GDM1 (cell line): ENCODE results near the gene HS3ST3B1.

Experiments
- DNase-seq: peaks from one replicate; lab custom pipeline; 2025; lab: John Stamatoyannopoulos, UW

HS3ST3B1 gene

DNA sequence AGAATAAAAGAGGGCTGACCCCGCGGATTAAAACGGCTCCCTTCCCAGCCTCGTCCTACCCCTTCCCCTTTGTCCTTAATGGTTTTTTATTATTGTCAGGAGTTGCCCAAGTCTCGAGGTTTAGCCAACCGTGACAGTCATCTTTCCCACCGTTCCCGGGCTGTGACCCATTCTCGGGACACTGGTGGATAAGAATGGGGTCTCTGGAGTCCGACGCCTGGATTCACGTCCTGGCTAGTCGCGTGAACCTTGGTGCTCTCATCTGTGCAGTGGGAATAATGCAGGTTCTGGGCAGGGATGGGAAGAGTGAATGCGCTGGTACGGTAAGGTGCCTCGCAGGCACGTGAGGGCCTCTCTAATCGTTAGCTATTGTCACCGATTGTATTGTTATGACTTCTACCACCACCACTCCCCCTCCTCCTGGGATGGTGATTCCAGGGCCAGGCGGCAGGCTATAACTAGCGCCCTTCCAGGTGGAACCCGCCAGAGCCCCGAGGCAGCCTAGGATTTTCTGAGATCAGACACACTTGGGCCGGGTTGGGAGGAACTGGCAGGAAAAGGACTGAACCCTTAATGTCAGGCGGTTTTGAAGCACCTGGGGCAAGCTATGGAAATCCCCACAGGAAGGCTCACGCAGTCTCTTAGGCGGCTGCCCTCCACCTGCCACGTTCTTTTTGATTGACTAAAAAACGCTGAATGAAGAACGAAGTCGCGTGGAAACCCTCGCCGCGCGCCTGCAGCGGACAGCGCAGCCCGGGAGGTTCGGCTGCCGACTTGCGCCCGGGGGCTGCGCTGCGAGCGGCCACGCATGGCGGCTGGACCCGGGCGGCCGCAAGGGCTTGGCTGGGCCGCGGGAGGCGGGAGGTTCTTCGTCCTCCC lies 2.7 kb downstream of the HS3ST3B1 start:
- DNase-seq = no peak

DNA sequence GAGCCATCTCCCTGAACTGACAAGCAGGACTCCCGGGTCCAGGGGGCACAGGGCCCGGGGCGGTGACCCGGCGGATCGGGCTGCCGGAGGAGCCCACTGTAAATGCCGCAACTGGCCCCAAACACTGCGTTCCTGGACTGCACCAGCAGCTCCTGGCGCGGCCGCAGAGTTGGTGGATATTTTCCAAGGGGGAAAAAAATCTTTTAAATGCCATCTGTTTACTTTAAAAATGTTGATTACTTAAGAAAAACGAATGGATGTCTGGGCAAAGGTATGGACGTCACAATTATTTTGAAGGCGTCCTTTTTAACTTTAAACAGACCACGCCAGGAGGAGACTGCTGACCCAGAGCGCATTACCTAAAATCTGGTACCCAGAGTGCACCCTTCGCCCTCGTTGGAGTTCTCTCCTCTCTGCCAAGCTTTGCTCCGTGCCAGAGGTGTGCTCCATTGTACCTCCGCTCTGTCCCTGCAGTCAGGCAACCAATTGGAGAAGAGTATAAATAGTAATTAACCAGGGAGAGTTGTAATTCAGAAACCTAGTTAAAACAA lies 3.4 kb downstream of the HS3ST3B1 start:
- no peak for DNase-seq

DNA sequence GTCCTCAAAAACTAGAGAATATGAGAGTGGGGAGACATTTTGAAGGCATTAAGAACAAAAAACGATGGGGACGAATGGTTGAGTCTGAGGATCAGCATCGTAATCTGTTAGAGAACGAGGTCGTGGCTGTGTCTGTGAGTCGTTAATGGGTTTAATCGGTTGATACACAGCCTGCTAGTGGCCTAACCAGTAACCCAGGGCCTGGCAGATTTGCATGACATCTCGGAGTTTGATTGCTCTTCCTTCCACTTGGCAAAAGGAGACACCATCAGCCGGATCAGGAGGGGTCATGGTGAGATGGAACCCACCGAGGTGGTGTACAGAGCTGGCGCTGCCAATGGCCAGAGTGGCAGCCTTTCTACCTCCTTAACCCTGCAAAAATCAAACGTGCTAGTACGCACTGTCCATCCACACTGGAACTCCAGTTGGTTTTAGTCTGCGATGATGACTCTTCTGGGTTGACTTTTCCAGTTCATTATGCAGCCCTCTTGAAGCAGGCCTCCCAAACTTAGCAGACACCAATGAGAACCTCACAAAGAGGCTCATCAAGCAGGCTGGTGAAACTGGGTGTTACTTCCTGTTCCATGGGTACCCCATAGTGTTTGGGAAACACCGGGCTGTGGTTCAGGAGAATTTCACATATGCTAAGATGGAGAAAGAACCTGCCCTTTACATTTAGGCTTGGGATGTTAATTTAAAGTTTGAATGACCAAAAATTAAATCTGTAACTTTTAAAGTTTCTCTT lies 4.1 kb downstream of the HS3ST3B1 start:
- no peak for DNase-seq

DNA sequence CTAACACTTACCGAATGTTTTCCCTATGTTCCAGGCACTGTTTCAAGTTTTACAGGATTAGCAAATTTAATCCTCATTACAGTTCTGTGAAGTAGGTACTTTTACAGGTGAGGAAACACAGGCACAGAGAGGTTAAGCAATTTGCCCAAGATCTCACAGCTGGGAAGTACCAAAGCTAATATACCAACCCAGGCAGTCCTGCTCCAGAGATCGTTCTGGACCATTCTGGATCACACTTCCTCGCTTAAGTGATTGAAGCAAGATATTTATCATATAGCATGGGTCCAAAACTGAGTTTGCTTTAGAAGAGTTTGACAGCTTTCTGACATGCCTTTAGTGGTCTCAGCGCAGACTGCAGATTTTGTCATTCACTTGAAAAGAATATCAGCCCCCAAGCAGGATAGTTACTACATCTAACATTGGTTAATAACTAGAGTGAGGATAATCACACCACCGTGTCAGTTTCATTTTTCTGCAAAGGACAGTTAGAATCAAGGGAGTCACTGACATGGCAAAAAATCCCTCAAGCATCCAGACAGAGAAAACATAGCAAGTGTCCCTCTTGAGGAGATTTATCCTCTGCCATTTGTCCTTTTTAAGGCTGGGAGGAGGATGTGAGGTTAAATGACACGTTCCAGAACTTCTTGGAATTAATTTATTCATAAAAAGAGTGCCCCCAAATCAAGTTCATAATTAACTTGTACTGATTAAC lies 5.1 kb downstream of the HS3ST3B1 start:
- no peak for DNase-seq

DNA sequence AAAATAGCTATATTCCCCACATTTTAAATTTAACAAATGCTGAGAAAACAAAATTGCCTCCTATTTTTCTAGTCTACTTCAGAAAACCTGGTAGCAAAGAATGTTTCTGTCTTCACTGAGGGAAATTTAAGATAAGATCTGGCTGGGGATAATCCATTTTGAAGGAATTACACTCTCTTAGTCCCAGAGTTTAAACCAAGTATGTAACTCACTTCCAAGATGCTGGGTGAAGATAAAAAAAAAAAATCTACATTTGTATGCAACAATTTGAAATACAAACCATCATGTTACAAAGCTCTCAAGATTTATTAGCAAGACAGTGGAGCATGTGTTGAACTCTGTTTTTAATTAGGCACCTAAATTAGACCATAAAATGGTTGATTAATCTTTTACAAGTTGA lies 5.7 kb downstream of the HS3ST3B1 start:
- no peak for DNase-seq

DNA sequence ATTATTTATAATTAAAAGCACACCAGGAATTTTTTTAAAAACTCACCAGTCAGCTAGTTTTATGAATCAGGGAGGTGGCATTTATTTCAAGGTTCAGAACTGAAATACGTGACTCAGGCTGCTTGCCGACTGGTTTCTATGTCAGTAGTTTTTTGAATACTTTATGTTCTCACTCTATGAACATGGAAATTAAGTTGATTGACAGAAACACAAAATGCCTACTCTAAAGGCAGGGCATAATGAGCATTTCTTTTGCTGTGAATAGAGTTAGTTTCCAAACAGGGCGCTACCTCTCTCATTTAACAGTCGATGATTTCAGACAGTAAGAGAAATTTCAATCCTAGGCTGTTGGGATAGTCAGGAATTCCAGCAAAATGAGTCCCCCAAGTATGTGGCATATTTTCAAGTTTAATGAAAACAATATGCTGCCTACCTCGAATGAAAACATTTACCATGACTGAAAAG lies 6.7 kb downstream of the HS3ST3B1 start:
- DNase-seq = no peak

DNA sequence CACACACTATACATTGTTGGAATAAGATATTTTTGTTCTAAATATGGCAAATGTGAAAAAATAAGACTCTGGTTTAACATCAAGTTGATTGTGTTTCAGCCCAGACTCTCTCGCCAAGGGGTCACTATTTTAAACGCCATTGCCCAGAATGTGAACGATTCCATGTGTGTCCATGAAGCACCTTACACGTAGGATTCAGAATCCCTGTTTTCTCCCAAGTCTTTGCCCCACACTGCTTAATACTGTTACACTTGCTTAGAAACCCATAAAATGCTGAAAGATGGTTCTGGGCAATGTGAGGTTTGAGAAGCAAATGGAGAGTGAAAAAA lies 7.7 kb downstream of the HS3ST3B1 start:
- no peak for DNase-seq

DNA sequence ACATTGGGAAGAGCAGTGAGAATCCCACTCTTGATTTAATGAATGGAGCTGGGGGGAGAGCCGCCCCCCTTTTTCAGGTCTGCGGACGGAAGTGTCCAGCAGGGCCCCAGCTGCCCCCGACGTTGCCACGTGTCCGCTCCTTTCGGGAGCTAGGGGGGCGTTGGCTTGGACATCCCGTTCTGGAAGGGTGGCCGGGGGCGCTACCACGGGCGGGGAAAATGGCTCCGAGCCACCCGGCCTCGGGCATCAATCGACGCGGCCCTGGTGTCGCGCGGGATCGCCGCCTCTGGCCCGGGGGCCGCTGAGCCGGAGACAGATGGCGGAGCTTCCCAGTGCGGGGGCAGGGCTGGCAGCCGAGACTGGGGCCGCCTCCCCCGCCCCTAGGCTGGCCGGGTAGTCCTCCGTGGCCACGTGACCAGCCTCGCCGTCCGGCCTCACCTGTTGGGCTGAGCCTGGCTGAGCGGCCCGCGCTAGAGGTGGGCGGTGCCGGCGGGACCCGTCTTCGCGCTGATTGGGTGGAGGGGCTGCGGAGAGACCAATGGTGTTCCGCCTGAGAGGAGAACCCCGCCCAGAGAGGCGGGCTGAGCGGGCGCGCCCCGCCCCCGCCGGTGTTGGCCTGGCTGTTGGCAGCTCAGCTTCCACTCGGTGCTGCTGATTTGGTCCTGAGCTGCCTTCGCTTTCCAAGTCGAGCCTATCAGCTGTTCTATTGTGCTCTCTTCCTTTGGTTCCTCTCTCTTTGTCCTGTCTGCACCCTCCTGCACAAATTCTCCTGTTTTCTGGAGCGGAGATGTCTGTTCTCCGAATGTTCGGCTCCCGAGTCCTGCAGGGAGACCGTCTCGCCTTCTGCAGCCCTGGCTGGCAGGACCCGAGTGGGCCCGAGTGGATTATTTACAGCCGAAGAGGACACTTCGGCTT lies 8.3 kb downstream of the HS3ST3B1 start:
- peak; percentile 65 for DNase-seq

DNA sequence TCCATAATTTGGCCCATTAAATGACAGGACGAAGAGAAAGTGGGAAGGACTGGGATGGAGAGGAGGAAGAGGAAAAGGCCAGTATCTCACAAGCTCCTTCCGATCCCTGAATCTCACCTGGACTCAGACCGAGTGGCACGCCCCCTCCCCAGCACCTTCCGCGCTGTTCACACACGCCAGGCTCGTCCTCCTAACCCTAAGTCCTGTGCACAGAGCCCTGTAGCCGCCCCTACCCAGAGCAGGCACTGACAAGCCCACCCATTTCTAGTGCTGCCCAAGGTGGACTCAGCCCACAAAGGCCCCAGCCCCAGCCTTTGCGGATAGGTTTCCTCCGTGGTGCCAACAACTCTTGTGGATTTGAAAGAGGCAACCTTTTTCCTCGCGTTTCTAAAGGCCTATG lies 9.2 kb downstream of the HS3ST3B1 start:
- no peak for DNase-seq

DNA sequence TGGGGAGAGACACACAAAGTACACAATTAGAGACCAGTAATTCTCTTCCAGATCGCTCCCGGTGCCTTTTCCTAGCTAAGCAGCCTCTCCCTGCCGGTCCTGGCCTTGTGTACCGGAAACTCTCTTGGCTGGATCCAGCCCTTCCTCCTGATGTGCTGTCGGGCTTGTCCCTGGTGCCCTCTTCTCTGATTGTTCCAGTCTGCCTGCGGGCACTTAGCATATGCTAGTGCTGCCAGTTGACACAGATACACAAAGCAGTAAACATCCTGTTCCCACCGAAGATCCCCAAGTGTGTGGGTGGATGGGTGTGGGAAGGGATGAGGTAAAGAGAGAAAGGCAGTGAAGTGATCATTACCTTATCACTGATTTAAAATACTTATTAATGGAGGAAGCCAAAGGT lies 9.7 kb downstream of the HS3ST3B1 start:
- no peak for DNase-seq

DNA sequence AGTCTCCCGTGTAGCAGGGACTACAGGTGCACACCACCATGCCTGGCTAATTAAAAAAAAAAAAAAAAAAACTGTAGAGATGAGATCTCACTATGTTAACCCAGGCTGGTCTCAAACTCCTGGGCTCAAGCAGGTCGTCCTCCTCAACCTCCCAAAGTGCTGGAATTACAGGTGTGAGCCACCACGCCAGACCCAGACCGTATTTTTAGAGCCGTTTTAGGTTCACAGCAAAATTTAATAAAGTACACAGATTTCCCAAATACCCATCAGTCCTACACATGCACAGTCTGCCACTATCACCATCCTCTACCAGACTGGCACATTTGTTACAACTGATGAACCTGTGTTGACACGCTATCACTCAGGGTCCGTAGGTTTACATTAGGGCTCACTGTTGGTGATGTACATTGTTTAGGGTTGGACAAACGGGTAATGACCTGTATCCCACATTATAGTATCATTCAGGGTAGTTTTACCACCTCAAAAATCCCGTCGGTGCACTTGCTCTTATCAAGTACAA lies 10.4 kb downstream of the HS3ST3B1 start:
- DNase-seq = no peak

DNA sequence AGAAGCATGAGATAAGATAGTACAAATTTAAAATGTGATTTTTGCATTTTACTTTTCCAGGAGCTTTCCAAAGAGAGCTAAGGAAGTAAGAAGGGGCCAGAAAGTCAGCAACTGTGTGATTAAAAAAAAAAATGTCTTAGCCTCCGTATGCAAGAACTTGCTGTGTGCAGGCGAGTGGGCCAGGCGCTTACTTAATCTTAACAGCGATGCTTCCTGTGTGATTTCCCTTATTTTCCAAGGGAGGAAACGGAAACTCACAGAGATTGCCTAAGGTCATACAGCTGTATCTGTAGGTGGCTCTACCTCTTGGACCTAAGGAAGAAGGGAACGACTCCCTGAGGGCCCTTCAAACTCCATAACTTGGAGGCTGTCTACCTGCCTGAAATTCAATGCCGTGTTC lies 11.1 kb downstream of the HS3ST3B1 start:
- no peak for DNase-seq

DNA sequence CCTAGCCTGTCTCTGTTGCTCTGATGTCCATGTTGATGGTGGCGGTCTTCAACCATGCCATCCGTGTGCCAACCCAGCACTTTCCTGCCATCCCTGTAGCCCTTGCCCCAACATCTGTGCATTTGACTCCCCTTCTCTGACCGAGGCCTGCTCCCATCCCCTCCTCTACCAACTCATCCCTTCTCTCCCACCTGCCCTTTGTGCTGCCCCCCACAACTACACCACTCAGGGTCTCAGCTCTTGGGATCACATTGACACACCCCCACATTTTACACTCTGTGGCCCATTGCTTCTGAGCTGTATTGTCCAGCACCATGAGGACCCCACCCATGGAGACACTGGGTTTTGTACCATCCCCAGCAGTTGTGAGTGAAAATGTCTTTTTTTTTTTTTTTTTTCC lies 11.6 kb downstream of the HS3ST3B1 start:
- no peak for DNase-seq

DNA sequence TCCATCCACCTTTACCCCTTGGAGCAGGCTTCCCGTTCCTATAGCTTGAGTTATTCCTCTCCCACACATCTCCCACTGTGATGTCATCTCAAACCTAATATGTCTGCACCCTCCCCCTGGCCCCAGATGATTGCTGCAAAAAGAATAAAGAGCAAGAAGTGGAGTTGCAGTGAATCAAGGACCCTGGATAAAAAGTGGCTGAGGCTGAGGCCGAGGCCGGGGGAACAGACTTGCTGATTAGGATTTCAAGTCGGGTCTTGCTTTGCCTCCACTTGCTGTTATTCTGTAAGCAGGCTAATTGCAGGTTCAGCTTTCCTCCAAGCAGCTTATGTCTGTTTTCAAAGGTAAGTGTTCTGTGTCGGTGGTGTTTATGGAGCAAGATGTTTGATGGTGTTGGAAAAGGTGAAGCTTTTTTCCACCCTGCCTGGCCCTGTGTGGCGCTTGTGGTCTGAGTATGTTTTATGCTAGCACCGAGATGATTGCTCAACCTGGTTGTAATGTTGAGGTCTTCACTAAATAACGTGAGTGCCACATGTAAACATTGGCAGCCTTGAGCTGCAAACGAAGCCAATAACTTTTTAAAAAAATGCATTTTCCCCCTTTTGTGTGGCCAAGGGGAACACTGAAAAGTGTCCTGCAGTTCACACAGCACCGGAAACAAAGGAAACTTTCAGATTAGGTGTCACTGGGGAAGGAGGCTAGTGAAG lies 15.4 kb downstream of the HS3ST3B1 start:
- DNase-seq = no peak

DNA sequence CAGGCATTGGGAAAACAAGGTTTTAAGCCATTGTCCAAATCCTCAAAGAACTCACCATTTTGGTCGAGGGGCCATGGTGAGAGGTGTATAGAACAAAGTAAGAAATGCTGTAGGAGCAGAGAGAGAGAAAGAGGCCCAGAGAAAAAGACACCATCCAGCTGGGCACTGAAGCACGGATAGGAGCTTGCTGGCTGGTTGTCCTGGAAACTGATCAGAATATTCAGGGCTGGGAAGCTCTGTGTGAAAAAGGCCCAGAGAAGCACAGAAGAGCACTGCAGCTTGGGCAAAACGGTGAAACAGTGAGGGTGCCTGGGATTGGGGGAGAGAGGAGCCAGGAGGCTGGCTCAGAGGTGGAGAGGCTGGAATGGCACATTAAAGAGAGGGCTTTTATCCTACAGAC lies 16.5 kb downstream of the HS3ST3B1 start:
- no peak for DNase-seq

DNA sequence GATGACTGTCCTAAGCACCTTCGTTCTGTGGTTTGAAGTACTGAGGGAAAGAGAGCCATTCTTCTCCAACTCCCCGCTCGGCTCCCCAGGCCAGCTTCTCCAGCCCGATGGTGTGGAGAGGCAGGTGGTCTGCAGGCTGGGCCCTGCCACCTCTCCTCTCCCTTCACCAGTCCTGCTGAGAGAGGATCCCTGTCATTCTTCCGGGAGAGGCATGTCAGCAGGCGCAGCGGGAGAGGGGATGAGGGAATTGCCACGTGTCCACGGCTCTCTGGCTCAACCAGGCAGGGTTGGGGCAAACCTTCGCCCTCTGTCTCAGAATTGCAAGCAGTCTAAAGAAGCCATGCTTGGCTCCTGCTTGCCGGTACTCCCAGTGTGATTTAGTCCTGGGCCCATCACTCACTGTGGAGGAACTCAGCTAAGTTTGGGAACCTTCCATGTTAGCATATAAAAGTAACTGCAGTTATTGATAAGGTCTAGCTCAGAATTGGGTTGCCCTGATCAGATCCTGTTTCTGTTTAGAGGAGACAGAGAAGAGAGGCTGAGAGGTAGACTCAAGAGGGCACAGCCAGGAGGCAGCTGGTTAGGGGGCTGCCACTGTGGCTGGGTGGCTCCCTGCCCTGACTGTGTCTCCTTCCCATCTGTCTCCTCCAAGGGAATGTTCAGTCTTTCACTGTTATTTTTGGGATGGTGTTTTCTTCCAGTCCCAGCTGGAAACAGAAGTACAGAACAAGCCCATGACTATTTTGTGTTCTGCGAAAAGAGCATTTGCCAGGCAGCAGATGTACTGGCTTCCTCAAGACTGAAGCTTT lies 17.4 kb downstream of the HS3ST3B1 start:
- DNase-seq = no peak

DNA sequence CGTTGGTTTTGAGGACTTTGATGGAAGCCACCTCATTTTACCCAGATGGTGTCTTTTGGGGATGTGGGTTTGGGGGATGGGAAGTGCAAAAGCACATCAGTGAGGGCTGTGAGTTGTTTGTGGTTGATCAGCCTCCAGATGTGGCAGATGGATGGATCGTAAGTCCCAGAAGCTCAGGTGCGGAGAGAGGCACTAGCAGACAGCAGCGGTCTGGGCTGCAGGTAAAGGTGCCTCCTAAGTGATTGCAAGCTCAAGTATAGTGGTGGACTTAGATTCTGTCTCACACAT lies 18.0 kb downstream of the HS3ST3B1 start:
- DNase-seq = no peak

DNA sequence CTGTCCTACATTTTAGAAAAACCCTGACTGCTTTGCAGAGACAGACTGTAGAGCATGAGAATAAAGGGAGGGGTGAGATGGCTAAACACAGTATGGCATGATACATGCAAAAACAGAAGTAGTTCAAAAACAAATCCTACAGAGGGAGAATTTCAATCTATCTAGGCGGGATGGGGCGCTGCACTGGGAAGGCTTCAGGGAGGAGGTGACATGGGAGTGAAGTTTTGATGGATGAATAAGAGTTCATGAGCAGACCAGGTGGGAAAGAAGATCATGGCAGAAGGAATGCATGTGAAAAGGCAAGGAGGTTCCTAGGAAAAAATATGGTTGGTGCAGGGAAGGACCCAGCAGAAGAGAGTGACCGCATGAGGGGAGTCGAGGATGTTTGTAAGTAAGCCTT lies 19.2 kb downstream of the HS3ST3B1 start:
- DNase-seq = no peak

DNA sequence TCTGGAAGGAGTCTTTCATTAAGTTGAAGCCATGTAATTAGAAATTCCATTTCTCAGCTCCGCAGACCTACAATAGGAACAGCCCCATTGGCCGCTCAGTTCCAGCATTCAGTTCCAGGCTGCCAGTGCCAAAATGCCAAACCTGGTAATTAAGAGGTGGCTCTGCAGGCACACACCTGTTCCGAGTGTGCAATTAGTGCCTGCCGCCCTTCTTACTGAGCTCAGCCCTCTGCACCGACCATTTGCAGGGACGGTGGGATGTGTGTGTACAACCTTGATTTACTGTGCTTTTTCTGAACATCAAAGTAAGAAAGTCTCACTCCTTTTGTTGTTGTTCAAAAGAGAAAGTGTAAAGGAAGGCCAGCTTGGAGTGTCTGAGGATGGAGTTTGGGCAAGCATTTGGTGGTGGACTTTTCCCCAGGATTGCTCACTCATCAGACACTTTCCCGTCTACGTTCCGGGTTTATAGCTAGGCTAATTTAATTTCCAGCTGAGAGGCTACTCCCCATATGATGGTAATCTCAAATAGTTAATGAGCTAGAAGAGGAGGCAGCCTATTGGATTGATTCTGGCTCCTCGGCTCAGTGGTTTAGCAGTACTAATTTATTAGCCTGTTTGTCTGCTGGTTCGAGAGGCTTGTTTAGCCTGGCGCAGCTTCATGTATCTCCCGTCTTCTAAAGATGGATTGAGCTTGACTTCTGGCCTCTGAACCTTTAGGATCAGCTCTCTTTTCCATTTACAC lies 20.0 kb downstream of the HS3ST3B1 start:
- DNase-seq = no peak
